HepG2 (cell line): ENCODE results near the gene NEURL1. TPM values are rescaled to one million over a fixed set of nuclear protein-coding genes. Genes with fewer than 3 reads are reported as not detected.

Experiments used
- CBFB ChIP-seq: sonication (generic); formaldehyde crosslinking; IDR thresholded peaks from 2 replicates; pipeline ENCODE4 v1.4.0; 2020; ENCODE audit warnings: missing genetic modification reagents
- DMAP1 ChIP-seq: IDR thresholded peaks from 2 replicates; pipeline ENCODE4 v1.6.1; 2016
- ETV5 ChIP-seq: IDR thresholded peaks from 2 replicates; pipeline ENCODE4 v1.6.1; 2018; ENCODE audit warnings: missing biosample characterization, missing genetic modification reagents, inconsistent platforms, borderline replicate concordance
- GATAD2A ChIP-seq: IDR thresholded peaks from 2 replicates; pipeline ENCODE4 v1.6.1; 2016
- JUNB ChIP-seq: sonication (generic); formaldehyde crosslinking; IDR thresholded peaks from 2 replicates; pipeline ENCODE4 v1.8.0; 2022; ENCODE audit warnings: missing genetic modification reagents, mild to moderate bottlenecking, borderline replicate concordance
- KDM5A ChIP-seq: fragments of 200-600 bp; sonication (generic); IDR thresholded peaks from 2 replicates; pipeline ENCODE4 v1.7.0; 2018; ENCODE audit warnings: antibody characterized with exemption, mild to moderate bottlenecking, low read length, borderline replicate concordance
- MTF1 ChIP-seq: sonication (generic); formaldehyde crosslinking; IDR thresholded peaks from 2 replicates; pipeline ENCODE4 v1.5.0; 2020; ENCODE audit warnings: missing genetic modification reagents
- NFATC3 ChIP-seq: sonication (generic); formaldehyde crosslinking; IDR thresholded peaks from 2 replicates; pipeline ENCODE4 v1.5.1; 2020; ENCODE audit warnings: mild to moderate bottlenecking, missing genetic modification reagents
- SATB2 ChIP-seq: sonication (generic); formaldehyde crosslinking; IDR thresholded peaks from 2 replicates; pipeline ENCODE4 v1.5.0; 2020; ENCODE audit warnings: missing genetic modification reagents
- TEAD2 ChIP-seq: sonication (generic); formaldehyde crosslinking; IDR thresholded peaks from 2 replicates; pipeline ENCODE4 v1.9.0; 2021; ENCODE audit warnings: missing genetic modification reagents
- TGIF2 ChIP-seq: IDR thresholded peaks from 2 replicates; pipeline ENCODE4 v1.6.1; 2016; ENCODE audit warnings: control low read depth, missing compliant biosample characterization
- U2AF1 ChIP-seq: fragments of 200-400 bp; formaldehyde crosslinking; optimal IDR thresholded peaks from 2 replicates; pipeline ENCODE3; 2017; ENCODE audit warnings: mild to moderate bottlenecking, low read depth, low read length
- ZNF235 ChIP-seq: sonication (generic); formaldehyde crosslinking; IDR thresholded peaks from 2 replicates; pipeline ENCODE4 v1.8.1; 2023; ENCODE audit warnings: mild to moderate bottlenecking, missing genetic modification reagents, borderline replicate concordance
- ZNF263 ChIP-seq: sonication (generic); formaldehyde crosslinking; IDR thresholded peaks from 2 replicates; pipeline ENCODE4 v1.4.0; 2020; ENCODE audit warnings: missing genetic modification reagents
- ZNF34 ChIP-seq: sonication (generic); formaldehyde crosslinking; IDR thresholded peaks from 2 replicates; pipeline ENCODE4 v1.4.0; 2020; ENCODE audit warnings: mild to moderate bottlenecking, missing genetic modification reagents, borderline replicate concordance
- ZNF614 ChIP-seq: IDR thresholded peaks from 2 replicates; pipeline ENCODE4 v1.6.1; 2018; ENCODE audit warnings: missing biosample characterization, missing genetic modification reagents, inconsistent platforms, borderline replicate concordance
- ZNF788 ChIP-seq: sonication (generic); formaldehyde crosslinking; IDR thresholded peaks from 2 replicates; pipeline ENCODE4 v1.5.0; 2020; ENCODE audit warnings: mild to moderate bottlenecking, missing genetic modification reagents, borderline replicate concordance
- polyA plus RNA-seq, 8 experiments: library from polyadenylated mRNA; depleted of rRNA in 3 of 8; stranded (reverse) in 7 of 8; unstranded in 1 of 8; fragments of >200 nt; fragmentation: Illumina TruSeq in 4 of 8; extraction: Trizol in 4 of 8; gene quantifications; 2 replicates each; pipeline versions ENCODE4 v1.2.1 to v1.2.3, GENCODE V29; 2011 to 2016; ENCODE audit warnings: low read depth in 4 of 8, missing spikeins in 1 of 8, mixed read lengths in 1 of 8; ENCODE audit not compliant: insufficient read depth in 1 of 8
- total RNA-seq, 5 experiments: library from RNA; depleted of rRNA; stranded (reverse); fragments of >200 nt; fragmentation: Illumina TruSeq; extraction: Trizol; gene quantifications; 2 replicates each; pipeline ENCODE4 v1.2.3, GENCODE V29; 2016; ENCODE audit warnings: low read depth in 1 of 5
- TF ChIP-seq, protein P1 (sequence below): IDR thresholded peaks from 2 replicates; pipeline ENCODE4 v1.6.1; 2016; ENCODE audit warnings: low read depth, missing genetic modification reagents, missing compliant biosample characterization
- TF ChIP-seq, protein P2 (sequence below), 2 experiments: sonication (generic) in 1 of 2; formaldehyde crosslinking in 1 of 2; IDR thresholded peaks; 2 replicates each; pipeline versions ENCODE4 v1.4.0 to v1.6.1; 2016 to 2020; ENCODE audit warnings: borderline replicate concordance in 1 of 2, low read depth in 1 of 2, mild to moderate bottlenecking in 1 of 2, missing genetic modification reagents in 1 of 2
- TF ChIP-seq, protein P3 (sequence below): sonication (generic); formaldehyde crosslinking; IDR thresholded peaks from 2 replicates; pipeline ENCODE4 v1.5.0; 2020; ENCODE audit warnings: missing genetic modification reagents

NEURL1 gene
- total and polyA plus RNA-seq, 2 of the 13 experiments (the other 11 are each of a cell fraction or from before 2014, with no cell fraction given): not detected

DNA sequence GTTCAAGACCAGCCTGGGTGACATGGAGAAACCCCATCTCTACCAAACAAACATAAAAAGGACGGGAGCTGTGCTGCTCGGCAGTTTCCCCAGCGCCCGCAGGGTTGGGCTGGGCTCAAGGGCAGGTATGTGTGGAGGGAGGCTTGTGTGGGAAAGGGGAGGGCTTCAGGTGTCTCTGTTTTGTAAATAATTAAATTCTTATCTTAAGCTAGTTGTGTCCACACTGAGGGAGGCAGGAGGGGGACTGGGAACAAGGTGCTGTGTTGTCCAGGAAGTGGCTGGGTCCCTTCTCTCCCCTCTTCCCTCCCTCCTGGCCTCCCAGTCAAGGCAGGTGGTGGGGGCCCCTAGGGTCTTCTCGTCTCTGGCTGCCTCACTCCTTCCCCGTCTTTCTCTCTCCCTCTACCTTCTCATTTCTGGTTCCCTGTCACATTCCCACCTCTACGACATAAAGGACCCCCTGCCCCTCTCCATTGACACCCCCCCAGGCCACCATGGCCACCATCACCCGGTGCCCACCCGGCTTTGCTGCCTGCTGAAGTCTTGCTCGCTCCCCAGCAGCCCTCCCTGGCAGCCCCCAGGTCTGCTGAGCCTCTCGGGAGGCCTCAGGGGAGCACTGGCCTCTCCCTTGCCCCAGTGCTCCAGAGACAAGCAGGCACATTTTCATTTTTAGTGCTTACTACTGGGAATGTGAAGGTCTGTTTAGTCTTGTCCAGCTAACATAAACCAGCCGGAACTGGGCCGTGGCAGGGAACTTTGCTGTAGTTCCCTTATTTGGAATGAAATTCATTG is 19.3 kb downstream of the NEURL1 start (continued):
- TF ChIP-seq ZNF235 (CRISPR knock-in tag) (no peak), ZNF263 (peak; percentile 92), TEAD2 (CRISPR knock-in tag) (no peak), CBFB (no peak), TGIF2 (no peak), NFATC3 (CRISPR knock-in tag) (no peak), ZNF34 (CRISPR knock-in tag) (no peak), DMAP1 (no peak), JUNB (no peak), MTF1 (CRISPR knock-in tag) (no peak), ZNF788 (CRISPR knock-in tag) (no peak), KDM5A (no peak), SATB2 (no peak), ETV5 (peak; percentile 67; the same call in 1 of the 2 replicates), U2AF1 (no peak), ZNF614 (CRISPR knock-in tag) (no peak), GATAD2A (CRISPR knock-in tag) (0 out of 2 replicates have a peak, but pooled peaks have one; percentile 18)
- TF ChIP-seq, protein P1, sequence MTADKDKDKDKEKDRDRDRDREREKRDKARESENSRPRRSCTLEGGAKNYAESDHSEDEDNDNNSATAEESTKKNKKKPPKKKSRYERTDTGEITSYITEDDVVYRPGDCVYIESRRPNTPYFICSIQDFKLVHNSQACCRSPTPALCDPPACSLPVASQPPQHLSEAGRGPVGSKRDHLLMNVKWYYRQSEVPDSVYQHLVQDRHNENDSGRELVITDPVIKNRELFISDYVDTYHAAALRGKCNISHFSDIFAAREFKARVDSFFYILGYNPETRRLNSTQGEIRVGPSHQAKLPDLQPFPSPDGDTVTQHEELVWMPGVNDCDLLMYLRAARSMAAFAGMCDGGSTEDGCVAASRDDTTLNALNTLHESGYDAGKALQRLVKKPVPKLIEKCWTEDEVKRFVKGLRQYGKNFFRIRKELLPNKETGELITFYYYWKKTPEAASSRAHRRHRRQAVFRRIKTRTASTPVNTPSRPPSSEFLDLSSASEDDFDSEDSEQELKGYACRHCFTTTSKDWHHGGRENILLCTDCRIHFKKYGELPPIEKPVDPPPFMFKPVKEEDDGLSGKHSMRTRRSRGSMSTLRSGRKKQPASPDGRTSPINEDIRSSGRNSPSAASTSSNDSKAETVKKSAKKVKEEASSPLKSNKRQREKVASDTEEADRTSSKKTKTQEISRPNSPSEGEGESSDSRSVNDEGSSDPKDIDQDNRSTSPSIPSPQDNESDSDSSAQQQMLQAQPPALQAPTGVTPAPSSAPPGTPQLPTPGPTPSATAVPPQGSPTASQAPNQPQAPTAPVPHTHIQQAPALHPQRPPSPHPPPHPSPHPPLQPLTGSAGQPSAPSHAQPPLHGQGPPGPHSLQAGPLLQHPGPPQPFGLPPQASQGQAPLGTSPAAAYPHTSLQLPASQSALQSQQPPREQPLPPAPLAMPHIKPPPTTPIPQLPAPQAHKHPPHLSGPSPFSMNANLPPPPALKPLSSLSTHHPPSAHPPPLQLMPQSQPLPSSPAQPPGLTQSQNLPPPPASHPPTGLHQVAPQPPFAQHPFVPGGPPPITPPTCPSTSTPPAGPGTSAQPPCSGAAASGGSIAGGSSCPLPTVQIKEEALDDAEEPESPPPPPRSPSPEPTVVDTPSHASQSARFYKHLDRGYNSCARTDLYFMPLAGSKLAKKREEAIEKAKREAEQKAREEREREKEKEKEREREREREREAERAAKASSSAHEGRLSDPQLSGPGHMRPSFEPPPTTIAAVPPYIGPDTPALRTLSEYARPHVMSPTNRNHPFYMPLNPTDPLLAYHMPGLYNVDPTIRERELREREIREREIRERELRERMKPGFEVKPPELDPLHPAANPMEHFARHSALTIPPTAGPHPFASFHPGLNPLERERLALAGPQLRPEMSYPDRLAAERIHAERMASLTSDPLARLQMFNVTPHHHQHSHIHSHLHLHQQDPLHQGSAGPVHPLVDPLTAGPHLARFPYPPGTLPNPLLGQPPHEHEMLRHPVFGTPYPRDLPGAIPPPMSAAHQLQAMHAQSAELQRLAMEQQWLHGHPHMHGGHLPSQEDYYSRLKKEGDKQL (CRISPR knock-in tag): no peak
- TF ChIP-seq, protein P2, sequence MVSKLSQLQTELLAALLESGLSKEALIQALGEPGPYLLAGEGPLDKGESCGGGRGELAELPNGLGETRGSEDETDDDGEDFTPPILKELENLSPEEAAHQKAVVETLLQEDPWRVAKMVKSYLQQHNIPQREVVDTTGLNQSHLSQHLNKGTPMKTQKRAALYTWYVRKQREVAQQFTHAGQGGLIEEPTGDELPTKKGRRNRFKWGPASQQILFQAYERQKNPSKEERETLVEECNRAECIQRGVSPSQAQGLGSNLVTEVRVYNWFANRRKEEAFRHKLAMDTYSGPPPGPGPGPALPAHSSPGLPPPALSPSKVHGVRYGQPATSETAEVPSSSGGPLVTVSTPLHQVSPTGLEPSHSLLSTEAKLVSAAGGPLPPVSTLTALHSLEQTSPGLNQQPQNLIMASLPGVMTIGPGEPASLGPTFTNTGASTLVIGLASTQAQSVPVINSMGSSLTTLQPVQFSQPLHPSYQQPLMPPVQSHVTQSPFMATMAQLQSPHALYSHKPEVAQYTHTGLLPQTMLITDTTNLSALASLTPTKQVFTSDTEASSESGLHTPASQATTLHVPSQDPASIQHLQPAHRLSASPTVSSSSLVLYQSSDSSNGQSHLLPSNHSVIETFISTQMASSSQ (IDR thresholded peaks at IDR 0.05; ENCODE audit: low read depth): peak; percentile 49; the same call in 1 of the 2 replicates
- TF ChIP-seq, protein P2 (CRISPR knock-in tag; IDR thresholded peaks at IDR 0.05; ENCODE audit: borderline replicate concordance): peak; percentile 61; the same call in 1 of the 2 replicates
- TF ChIP-seq, protein P3, sequence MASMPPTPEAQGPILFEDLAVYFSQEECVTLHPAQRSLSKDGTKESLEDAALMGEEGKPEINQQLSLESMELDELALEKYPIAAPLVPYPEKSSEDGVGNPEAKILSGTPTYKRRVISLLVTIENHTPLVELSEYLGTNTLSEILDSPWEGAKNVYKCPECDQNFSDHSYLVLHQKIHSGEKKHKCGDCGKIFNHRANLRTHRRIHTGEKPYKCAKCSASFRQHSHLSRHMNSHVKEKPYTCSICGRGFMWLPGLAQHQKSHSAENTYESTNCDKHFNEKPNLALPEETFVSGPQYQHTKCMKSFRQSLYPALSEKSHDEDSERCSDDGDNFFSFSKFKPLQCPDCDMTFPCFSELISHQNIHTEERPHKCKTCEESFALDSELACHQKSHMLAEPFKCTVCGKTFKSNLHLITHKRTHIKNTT: no peak
